Measurements from ENCODE around the gene BID. TPM values are rescaled to one million over a fixed set of nuclear protein-coding genes. Genes with fewer than 3 reads are reported as not detected.

The BID gene
- total and polyA plus RNA-seq, 2 of the 4 experiments (the other 2 are of a cell fraction): 69.5 to 240 TPM

- DNase-seq: no peak
- H3K4me3 ChIP-seq (ENCODE audit: insufficient read depth, low read depth, low read length): no peak overlapping the region
- intact Hi-C loops (cut with micrococcal nuclease): no loop called here
- no peak overlapping the region for H2BK15ac ChIP-seq (ENCODE audit: low read depth, low read length)
- H3K9me3 ChIP-seq (ENCODE audit: control insufficient read depth, insufficient read depth, low read length): no peaks in the 10 kb centered on the region
- WGBS, 2 experiments (ENCODE audit: extremely low coverage in 2 of 2, insufficient read length in 1 of 2): 96% methylated on average over 8 of the region's 14 CpGs; no CpG with 5 or more reads in 1 of the 2 experiments
- H3K9me1 ChIP-seq (ENCODE audit: insufficient read depth, low read length): peaks cover 13% of the 10 kb centered on the region; the same call in 1 of the 2 replicates
- ATAC-seq (ENCODE audit: low read depth): no peak
- no peak overlapping the region for H3K9ac ChIP-seq (ENCODE audit: low read depth, low read length)
- ChIA-PET POLR2A (ENCODE audit: unreplicated experiment) (no interaction called here), CTCF (no interaction called here)
- H3K18ac ChIP-seq (ENCODE audit: low read depth, low read length): no peak overlapping the region
- H3K36me3 ChIP-seq (ENCODE audit: control insufficient read depth, insufficient read depth, low read length): no peaks in the 10 kb centered on the region
- peaks cover 8% of the 10 kb centered on the region for H3K4me1 ChIP-seq (ENCODE audit: control insufficient read depth, insufficient read depth, low read length)
- dilution Hi-C loops (cut with HindIII; ENCODE audit: low sequenced_read_pairs, unreplicated experiment): no loop called here
- in situ Hi-C loops (cut with MboI; ENCODE audit: low sequenced_read_pairs): no loop called here
- H3K27me3 ChIP-seq (ENCODE audit: control insufficient read depth, insufficient read depth, low read length): no peaks in the 10 kb centered on the region
- H2AK5ac ChIP-seq (ENCODE audit: low read depth, low read length): no peak overlapping the region
- H4K20me1 ChIP-seq (ENCODE audit: insufficient read depth, low read length): peaks cover 58% of the 10 kb centered on the region
- no peak overlapping the region for H3K4me2 ChIP-seq (ENCODE audit: low read depth, low read length)
- H3K79me1 ChIP-seq (ENCODE audit: low read depth in 1 of 2, low read length in 2 of 2): peaks cover 20 to 55% of the 10 kb centered on the region in 2 experiments
- no peak overlapping the region for H4K5ac ChIP-seq (ENCODE audit: low read depth, low read length)
- no peak overlapping the region for H2BK5ac ChIP-seq (ENCODE audit: low read depth, low read length, poor library complexity, severe bottlenecking)
- no peak overlapping the region for H4K91ac ChIP-seq (ENCODE audit: insufficient read depth, low read depth, low read length)
- H3K27ac ChIP-seq (ENCODE audit: insufficient read depth, low read length): no peak overlapping the region
- H2AK9ac ChIP-seq (replicated peaks; ENCODE audit: low read depth, low read length, poor library complexity): no peak overlapping the region
- no TSS peak for BruUV-seq (replicated peaks)
- TF ChIP-seq, protein P1, sequence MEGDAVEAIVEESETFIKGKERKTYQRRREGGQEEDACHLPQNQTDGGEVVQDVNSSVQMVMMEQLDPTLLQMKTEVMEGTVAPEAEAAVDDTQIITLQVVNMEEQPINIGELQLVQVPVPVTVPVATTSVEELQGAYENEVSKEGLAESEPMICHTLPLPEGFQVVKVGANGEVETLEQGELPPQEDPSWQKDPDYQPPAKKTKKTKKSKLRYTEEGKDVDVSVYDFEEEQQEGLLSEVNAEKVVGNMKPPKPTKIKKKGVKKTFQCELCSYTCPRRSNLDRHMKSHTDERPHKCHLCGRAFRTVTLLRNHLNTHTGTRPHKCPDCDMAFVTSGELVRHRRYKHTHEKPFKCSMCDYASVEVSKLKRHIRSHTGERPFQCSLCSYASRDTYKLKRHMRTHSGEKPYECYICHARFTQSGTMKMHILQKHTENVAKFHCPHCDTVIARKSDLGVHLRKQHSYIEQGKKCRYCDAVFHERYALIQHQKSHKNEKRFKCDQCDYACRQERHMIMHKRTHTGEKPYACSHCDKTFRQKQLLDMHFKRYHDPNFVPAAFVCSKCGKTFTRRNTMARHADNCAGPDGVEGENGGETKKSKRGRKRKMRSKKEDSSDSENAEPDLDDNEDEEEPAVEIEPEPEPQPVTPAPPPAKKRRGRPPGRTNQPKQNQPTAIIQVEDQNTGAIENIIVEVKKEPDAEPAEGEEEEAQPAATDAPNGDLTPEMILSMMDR (conservative IDR thresholded peaks at IDR 0.05; ENCODE audit: low read depth, low read length): no peak
- TF ChIP-seq MAFK (IDR thresholded peaks at IDR 0.05; ENCODE audit: low read depth, low read length): no peak
- no peak for TF ChIP-seq CEBPB (IDR thresholded peaks at IDR 0.05; ENCODE audit: low read depth, low read length)
- TF ChIP-seq MXI1 (IDR thresholded peaks at IDR 0.05; ENCODE audit: borderline replicate concordance, low read depth, low read length): no peak
- no peak for TF ChIP-seq USF2 (IDR thresholded peaks at IDR 0.05; ENCODE audit: low read depth, low read length)
- TF ChIP-seq RFX5 (IDR thresholded peaks at IDR 0.05; ENCODE audit: low read depth, low read length): no peak
- no peak for TF ChIP-seq CHD1 (IDR thresholded peaks at IDR 0.05; ENCODE audit: low read depth, low read length)
- TF ChIP-seq BHLHE40 (IDR thresholded peaks at IDR 0.05; ENCODE audit: low read depth, low read length): no peak
- no peak for TF ChIP-seq FOS (IDR thresholded peaks at IDR 0.05; ENCODE audit: low read depth, low read length)
- TF ChIP-seq MAZ (IDR thresholded peaks at IDR 0.05; ENCODE audit: borderline replicate concordance, low read depth, low read length): no peak
- no peak for TF ChIP-seq SMC3 (IDR thresholded peaks at IDR 0.05; ENCODE audit: low read depth, low read length)
- no peak for TF ChIP-seq ELK1 (IDR thresholded peaks at IDR 0.05; ENCODE audit: borderline replicate concordance, low read depth, low read length)
- no peak for TF ChIP-seq NFE2L2 (IDR thresholded peaks at IDR 0.05; ENCODE audit: low read depth, low read length)
- H4K8ac ChIP-seq (ENCODE audit: low read depth in 2 of 2, low read length in 2 of 2): no peak overlapping the region
- no peak overlapping the region for H3K23ac ChIP-seq (ENCODE audit: low read depth, low read length)
- no peak overlapping the region for H2BK20ac ChIP-seq (ENCODE audit: low read depth, low read length)
- no peak overlapping the region for H3K14ac ChIP-seq (replicated peaks; ENCODE audit: low read depth, low read length)
- no peak overlapping the region for H3K4ac ChIP-seq (ENCODE audit: low read depth, low read length)
- no peak overlapping the region for H3K56ac ChIP-seq (ENCODE audit: extremely low read depth, insufficient read depth, low read length)
- H2BK120ac ChIP-seq (ENCODE audit: low read depth, low read length): no peak overlapping the region
- H2AFZ ChIP-seq (replicated peaks; ENCODE audit: low read length, poor library complexity): no peak overlapping the region
Measured at GRCh38 chr22:17767233-17768065, 6.8 kb downstream of the BID start.
